Measurements from ENCODE around the gene PNMA6E.

DNA sequence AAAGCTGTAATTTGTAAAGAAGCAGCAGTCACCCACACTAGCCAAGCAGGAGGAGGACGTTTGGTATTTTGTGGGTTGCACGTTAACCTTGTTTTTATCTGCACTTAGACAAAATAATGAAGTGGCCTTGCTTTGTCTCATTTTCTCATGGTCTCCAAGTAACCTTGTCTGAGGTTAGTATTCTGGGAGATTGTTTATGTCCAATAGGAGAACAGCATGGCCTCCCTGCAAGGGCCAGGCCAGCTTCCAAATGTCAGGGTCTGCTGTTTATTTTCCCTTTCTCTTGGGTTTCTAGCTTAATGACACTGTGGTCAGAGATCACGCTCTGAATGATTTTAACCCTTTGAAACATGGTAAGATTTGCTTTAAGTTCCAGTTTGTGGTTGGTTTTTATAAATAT, 29.9 kb downstream of the PNMA6E start:
- TF ChIP-seq, protein P1, sequence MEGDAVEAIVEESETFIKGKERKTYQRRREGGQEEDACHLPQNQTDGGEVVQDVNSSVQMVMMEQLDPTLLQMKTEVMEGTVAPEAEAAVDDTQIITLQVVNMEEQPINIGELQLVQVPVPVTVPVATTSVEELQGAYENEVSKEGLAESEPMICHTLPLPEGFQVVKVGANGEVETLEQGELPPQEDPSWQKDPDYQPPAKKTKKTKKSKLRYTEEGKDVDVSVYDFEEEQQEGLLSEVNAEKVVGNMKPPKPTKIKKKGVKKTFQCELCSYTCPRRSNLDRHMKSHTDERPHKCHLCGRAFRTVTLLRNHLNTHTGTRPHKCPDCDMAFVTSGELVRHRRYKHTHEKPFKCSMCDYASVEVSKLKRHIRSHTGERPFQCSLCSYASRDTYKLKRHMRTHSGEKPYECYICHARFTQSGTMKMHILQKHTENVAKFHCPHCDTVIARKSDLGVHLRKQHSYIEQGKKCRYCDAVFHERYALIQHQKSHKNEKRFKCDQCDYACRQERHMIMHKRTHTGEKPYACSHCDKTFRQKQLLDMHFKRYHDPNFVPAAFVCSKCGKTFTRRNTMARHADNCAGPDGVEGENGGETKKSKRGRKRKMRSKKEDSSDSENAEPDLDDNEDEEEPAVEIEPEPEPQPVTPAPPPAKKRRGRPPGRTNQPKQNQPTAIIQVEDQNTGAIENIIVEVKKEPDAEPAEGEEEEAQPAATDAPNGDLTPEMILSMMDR (IDR thresholded peaks at IDR 0.05; ENCODE audit: low read length), result no peak
- TF ChIP-seq EZH2 (optimal IDR thresholded peaks at IDR 0.05; ENCODE audit: low read depth, low read length), result no peak

Measured in MM.1S (cell line).